HG03457 (cell line): Measurements from ENCODE around the gene H2BK1.
A peak's percentile ranks its signal among the peaks of the same experiment; 100 is the strongest.

Experiments
- ATAC-seq: cut with Tn5 transposase; IDR thresholded peaks from one replicate; pipeline ENCODE4 v1.9.1; 2021; ENCODE audit warnings: moderate number of reproducible peaks; ENCODE audit not compliant: unreplicated experiment

Gene H2BK1

GRCh38 chr7:151232917-151233701 lies 22.8 kb upstream of the H2BK1 start:
- ATAC-seq, result no peak

GRCh38 chr7:151232091-151232916 lies 22.0 kb upstream of the H2BK1 start, which contains the start of gene CHPF2:
Gene CHPF2 (plus strand): TSS chr7:151232483. CDS start chr7:151234012, 1,529 bp downstream.
- peak; percentile 95 for ATAC-seq

- ATAC-seq, result no peak
These were observed 20.8 kb upstream of the H2BK1 start for GRCh38 chr7:151231080-151231479.

GRCh38 chr7:151229249-151229648 lies 19.0 kb upstream of the H2BK1 start:
- no peak for ATAC-seq

GRCh38 chr7:151228024-151228866 lies 18.0 kb upstream of the H2BK1 start:
- no peak for ATAC-seq

GRCh38 chr7:151226875-151227782 lies 16.8 kb upstream of the H2BK1 start, which contains the start of gene ABCF2:
Gene ABCF2 (minus strand): TSS chr7:151227205. CDS start chr7:151226458, 747 bp downstream.
- ATAC-seq, result peak; percentile 98

GRCh38 chr7:151226560-151226874 lies 16.2 kb upstream of the H2BK1 start:
- no peak for ATAC-seq

GRCh38 chr7:151225948-151226510 lies 15.7 kb upstream of the H2BK1 start:
- no peak for ATAC-seq

GRCh38 chr7:151223728-151224127 lies 13.4 kb upstream of the H2BK1 start:
- no peak for ATAC-seq

- no peak for ATAC-seq
These were observed 7.9 kb upstream of the H2BK1 start for GRCh38 chr7:151218170-151218569.

GRCh38 chr7:151215396-151215795 lies 5.1 kb upstream of the H2BK1 start:
- ATAC-seq, result no peak

- ATAC-seq, result no peak
These were observed 3.5 kb upstream of the H2BK1 start for GRCh38 chr7:151213826-151214225.

GRCh38 chr7:151212626-151213025 lies 2.3 kb upstream of the H2BK1 start:
- ATAC-seq, result no peak

- no peak for ATAC-seq
These were observed 976 bp upstream of the H2BK1 start for GRCh38 chr7:151211155-151211772.

GRCh38 chr7:151209588-151209987 lies 700 bp downstream of the H2BK1 start:
- ATAC-seq, result no peak

GRCh38 chr7:151208253-151208862 lies 1.9 kb downstream of the H2BK1 start:
- no peak for ATAC-seq

GRCh38 chr7:151207804-151208203 lies 2.5 kb downstream of the H2BK1 start:
- no peak for ATAC-seq

GRCh38 chr7:151207315-151207714 lies 3.0 kb downstream of the H2BK1 start:
- ATAC-seq, result no peak

- no peak for ATAC-seq
These were observed 3.4 kb downstream of the H2BK1 start for GRCh38 chr7:151206914-151207313.
